HG02970 (cell line): ENCODE results near the gene CYB561D1.

ENCODE experiments used
- ATAC-seq: cut with Tn5 transposase; IDR thresholded peaks from one replicate; pipeline ENCODE4 v1.9.1; 2021; ENCODE audit warnings: mild to moderate bottlenecking, moderate library complexity, moderate number of reproducible peaks; ENCODE audit not compliant: unreplicated experiment, low FRiP score

The CYB561D1 gene

GRCh38 chr1:109527098-109527811 is 33.4 kb downstream of the CYB561D1 start:
- ATAC-seq = no peak

- ATAC-seq = no peak
Measured at GRCh38 chr1:109527846-109528695, 34.2 kb downstream of the CYB561D1 start.

GRCh38 chr1:109528712-109529111 is 34.8 kb downstream of the CYB561D1 start:
- no peak for ATAC-seq

GRCh38 chr1:109529881-109530456 is 36.1 kb downstream of the CYB561D1 start:
- ATAC-seq = no peak

DNA sequence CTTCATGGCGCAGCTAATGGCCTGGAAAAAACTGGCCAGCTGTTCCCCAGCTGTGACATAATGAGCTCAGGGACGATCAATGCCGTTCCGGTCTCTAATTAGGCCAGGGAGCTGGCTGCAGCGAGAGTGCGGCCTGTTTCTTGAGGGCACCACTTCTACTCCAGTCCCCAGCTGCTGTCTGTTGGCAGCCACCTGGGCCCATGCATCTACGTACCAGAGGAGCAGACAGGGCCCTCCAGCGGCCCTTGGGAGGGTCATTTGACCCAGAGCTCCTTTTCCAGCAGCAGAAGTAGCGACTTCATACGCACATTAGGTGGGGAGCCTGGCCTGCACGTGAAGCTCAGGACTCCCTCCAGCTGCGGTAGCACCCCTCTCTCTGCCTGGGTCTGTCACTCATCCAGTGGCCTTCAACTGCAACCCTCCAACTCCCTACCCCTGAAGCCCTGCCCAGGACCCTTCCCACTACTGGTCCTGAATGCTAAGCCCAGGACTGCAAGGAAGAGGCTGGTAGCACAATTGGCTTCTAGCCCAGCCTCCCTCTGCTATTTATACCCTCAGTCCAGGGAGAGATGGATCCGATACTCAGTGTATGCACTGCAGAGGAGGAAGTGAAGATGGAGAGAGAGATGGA is 36.7 kb downstream of the CYB561D1 start:
- ATAC-seq = no peak

DNA sequence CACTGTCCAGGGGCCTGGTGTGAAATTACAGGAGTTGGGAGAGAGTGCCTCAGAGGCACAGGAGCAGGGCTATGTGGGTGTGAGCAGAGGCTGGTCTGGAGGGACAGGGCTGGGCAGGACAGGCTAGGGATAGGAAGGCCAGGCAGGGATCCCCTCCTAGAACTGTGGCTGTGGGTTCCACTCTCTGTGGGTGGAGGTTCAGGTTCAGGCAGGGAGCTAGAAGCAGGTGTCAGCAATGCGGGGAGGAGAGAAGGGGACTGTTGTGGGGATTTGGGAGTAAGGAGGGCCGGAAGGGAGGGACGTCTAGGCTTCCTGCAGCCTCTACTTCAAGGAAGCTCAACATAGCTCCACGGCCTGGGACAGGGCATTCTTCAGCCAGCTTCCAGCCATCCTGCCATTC is 37.5 kb downstream of the CYB561D1 start:
- no peak for ATAC-seq

DNA sequence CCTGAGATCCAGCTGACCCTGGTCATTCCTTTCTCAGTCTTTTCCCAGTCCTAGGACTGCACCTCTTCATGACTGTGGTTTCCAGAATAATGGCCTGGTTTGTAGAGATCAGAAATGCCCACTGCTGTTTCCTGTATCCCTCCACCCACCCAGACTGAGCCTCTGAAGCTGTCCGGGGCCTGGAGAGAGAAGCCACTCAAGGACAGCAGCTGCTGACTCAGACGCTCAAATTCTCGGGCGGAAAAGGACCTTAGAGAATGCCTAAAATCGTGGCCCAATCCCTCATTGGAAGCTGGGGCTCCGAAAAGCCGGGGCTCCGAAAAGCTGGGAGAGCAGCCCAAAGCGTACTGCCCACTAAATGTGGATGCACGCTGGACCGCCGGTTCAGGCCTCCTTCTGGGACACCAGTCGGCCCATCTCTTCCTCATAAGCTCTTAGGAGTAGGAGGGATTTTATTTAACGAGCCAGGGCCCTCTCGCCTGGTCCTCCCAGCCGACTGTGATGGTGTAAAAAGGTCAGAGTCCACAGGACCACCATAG is 38.0 kb downstream of the CYB561D1 start:
- ATAC-seq = no peak

DNA sequence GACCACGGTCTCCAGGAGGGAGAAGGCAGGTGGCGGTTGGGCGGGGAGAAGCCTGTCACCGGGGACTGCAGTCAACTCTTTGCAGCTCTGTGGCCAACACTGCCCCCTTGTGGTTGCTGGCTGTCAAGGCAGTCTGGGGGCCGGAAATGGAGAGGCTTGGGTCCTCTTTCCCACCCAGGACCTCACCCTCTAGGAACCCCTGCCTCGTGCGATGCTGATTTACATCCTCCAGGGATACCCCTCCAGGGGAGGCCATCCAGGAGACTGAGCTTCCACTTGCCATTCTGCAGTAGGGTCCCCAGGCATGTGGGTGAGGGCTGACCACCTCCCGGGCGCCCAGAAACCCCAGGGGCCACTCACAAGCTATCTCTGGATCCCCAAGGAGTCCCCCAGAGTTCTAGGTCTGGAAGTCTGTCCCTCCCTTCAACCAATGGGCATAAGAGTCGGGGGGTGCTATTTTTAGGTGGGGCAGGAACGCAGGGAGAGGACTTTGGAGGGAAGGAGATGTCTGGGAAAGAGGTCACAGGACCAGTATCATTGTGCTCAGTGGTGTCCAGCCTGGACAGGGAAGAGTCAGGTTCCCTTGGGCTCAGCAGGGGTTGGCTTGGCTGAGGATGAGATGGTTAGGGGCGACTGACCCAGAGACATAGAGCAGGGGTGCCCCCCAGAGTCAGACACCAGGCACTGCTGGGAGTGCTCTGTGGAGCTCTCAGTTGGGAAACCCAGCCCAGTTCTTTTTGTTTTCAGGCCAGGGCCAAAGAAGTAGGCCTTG is 38.7 kb downstream of the CYB561D1 start:
- no peak for ATAC-seq

- ATAC-seq = no peak
Measured at GRCh38 chr1:109534307-109534858, 40.5 kb downstream of the CYB561D1 start.

- no peak for ATAC-seq
Measured at GRCh38 chr1:109535481-109535880, 41.6 kb downstream of the CYB561D1 start.

DNA sequence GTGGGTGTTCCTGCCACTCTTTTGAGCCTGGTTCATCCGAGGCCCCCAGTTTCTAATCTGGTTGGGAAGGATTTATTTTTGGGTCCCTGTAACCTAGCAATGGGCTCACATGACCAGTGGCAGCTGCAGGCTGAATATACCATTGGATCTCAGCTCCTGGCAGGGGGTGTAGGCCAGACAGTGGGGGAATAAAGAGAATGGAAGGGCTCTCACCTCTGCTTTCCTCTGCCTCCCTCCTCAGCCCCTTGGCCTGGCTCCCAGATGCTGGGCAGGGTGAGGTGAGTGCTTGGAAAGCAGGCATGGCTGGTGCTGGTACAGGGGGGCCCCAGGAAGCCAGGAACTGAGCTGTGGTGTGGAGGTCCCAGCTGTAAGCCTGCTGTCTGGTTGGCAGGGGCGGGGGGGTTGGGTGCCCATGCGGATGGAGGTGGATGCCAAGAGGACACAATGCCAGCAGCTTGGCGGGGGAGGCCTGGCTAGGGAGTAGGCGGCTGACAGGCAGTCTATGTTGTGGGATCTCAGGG is 42.1 kb downstream of the CYB561D1 start:
- no peak for ATAC-seq

GRCh38 chr1:109537450-109538178 is 43.7 kb downstream of the CYB561D1 start:
- no peak for ATAC-seq

DNA sequence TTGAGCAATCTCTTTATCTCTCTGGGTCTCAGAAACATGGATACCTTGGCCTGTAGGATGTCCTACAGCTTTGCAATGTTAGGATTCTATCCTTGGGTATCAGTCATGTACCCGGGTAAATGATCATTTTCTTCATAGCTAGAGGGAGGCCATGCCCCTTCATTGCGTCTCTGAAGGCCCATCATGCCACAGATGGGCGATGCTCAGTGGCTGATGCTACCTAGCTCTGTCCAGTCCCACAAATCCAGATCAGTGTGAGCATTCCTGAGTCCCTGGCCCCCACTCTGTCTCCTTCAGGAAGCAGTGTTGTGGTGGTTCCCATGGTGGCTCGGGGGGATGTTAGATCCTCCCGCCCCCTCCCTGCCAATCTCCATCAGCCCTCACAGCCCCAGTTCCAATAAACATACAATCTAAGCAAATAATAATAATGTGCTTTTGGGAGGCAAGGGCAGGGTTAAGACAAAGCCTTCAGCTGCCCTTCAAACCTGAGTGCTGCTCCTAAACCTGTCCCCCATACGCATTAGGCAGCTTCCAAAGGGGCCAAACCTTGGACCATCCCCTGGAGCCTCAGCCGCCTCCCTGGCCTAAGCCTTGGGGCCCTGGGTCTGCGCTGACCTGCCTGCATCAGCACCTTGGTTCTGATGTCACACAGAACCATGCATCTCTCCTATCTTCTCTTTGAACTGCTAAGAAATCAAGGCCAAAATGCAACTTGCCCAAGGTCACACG is 45.1 kb downstream of the CYB561D1 start:
- no peak for ATAC-seq

DNA sequence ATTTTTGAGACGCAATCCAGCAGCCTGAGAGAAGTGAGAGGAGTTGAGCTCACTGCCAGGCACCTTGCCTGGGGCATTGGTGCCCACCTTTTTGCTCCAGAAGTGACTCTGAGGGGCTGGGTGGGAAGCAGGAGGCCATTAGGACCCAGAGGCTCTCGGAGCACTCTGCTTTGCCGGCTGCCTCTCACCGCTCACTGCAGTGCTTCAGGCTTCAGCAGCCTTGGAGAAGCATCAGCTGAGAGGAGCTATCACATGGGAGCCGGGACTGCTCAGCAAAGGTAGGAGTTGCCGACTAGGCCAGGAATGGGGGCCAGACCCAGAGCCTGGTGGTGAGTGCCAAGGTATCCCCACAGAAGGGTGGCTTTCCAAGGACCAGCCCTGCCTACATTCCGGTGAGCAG is 45.8 kb downstream of the CYB561D1 start, which contains the start of gene GPR61:
GPR61 (plus strand) TSS at position 197 of the 400 bp plus-strand sequence. CDS start 3,151 bp downstream, outside the sequence.
- no peak for ATAC-seq

DNA sequence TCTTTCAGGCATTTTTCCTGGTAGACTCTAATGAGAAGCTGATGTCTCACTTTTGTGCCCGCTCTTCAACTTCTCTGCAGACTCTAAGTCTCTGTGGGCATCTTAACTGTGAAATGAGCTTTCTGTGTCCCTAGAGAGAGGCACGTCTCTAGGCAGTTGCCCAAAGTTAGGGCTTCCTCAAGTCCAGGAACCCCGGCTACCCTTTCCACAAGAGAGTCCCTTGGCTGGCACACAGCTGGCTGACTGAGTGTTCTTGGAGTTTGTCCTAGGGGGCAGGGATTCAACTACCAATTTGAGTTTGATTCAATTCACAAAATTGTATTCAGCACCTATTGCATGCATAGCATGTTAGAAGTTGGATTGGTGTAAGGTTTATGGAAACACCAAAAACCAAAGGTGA is 47.2 kb downstream of the CYB561D1 start:
- no peak for ATAC-seq

DNA sequence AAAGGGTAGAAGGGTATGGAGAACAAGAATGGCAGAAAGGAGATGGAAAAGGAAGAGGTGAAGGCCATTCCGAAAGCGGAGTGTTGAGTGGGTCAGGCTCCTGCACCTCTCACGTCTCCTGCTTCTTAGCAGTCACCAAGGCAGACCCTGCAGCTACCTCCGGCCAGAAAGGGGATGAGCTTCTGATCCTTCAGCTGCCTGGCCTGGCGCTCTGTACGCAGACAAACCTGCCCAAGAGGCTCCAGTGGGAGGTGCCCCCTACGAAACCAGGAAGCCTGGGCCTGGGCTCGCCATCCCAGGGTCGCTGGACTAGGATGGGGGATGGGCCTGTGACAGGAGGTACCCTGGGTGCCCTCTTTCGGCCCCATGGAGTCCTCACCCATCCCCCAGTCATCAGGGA is 48.8 kb downstream of the CYB561D1 start:
- no peak for ATAC-seq

DNA sequence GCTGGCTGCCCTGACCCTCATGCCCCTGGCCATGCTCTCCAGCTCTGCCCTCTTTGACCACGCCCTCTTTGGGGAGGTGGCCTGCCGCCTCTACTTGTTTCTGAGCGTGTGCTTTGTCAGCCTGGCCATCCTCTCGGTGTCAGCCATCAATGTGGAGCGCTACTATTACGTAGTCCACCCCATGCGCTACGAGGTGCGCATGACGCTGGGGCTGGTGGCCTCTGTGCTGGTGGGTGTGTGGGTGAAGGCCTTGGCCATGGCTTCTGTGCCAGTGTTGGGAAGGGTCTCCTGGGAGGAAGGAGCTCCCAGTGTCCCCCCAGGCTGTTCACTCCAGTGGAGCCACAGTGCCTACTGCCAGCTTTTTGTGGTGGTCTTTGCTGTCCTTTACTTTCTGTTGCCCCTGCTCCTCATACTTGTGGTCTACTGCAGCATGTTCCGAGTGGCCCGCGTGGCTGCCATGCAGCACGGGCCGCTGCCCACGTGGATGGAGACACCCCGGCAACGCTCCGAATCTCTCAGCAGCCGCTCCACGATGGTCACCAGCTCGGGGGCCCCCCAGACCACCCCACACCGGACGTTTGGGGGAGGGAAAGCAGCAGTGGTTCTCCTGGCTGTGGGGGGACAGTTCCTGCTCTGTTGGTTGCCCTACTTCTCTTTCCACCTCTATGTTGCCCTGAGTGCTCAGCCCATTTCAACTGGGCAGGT is 49.5 kb downstream of the CYB561D1 start:
- no peak for ATAC-seq
